GM19238 (cell line): Measurements from ENCODE around the gene DAAM2.

Source experiments
- DNase-seq: peaks from one replicate; pipeline ENCODE4 v3.0.0; 2011; ENCODE audit warnings: low spot score; ENCODE audit not compliant: insufficient read length

The DAAM2 gene

GRCh38 chr6:39951716-39952115 lies 159.5 kb downstream of the DAAM2 start:
- DNase-seq = no peak

- DNase-seq = no peak
Measured at GRCh38 chr6:39952167-39952566, 160.0 kb downstream of the DAAM2 start.

- DNase-seq = no peak
Measured at GRCh38 chr6:39953076-39953618, 161.0 kb downstream of the DAAM2 start.
